Mesendoderm (in vitro differentiated cells): ENCODE data around the gene CAGE1. TPM values are rescaled to one million over a fixed set of nuclear protein-coding genes. Genes with fewer than 3 reads are reported as not detected.

ENCODE experiments used
- DNase-seq: peaks from one replicate; pipeline ENCODE4 v3.0.0; 2013
- H2AK5ac ChIP-seq: 2 replicates; pipeline ENCODE4 v1.6.1; 2013; ENCODE audit warnings: low read length, inconsistent platforms
- H2BK120ac ChIP-seq: 2 replicates; pipeline ENCODE4 v1.6.1; 2013; ENCODE audit warnings: low read depth, mild to moderate bottlenecking, low read length, moderate library complexity, mixed read lengths
- H2BK15ac ChIP-seq: replicated peaks from 2 replicates; pipeline ENCODE4 v1.6.1; 2013; ENCODE audit warnings: low read depth, mild to moderate bottlenecking, moderate library complexity
- H2BK5ac ChIP-seq: 2 replicates; pipeline ENCODE4 v1.6.1; 2013; ENCODE audit warnings: low read length, inconsistent platforms
- H3K18ac ChIP-seq: 2 replicates; pipeline ENCODE4 v1.6.1; 2013; ENCODE audit warnings: mild to moderate bottlenecking, low read length, mixed read lengths
- H3K23ac ChIP-seq: one replicate; pipeline ENCODE4 v1.6.1; 2013; ENCODE audit warnings: low read length
- H3K27ac ChIP-seq: 2 replicates; pipeline ENCODE4 v1.5.1; 2013; ENCODE audit warnings: low read depth, mild to moderate bottlenecking, inconsistent platforms, low read length, moderate library complexity
- H3K27me3 ChIP-seq: 2 replicates; pipeline ENCODE4 v1.6.1; 2013; ENCODE audit warnings: low read length, control low read depth, mild to moderate bottlenecking, inconsistent platforms; ENCODE audit not compliant: insufficient read depth, poor library complexity
- H3K36me3 ChIP-seq: 2 replicates; pipeline ENCODE4 v1.6.1; 2013; ENCODE audit warnings: low read length, inconsistent platforms; ENCODE audit not compliant: control insufficient read depth, insufficient read depth
- H3K4ac ChIP-seq: one replicate; pipeline ENCODE4 v1.6.1; 2013; ENCODE audit warnings: low read depth, mild to moderate bottlenecking, low read length, moderate library complexity
- H3K4me1 ChIP-seq: 2 replicates; pipeline ENCODE4 v1.6.1; 2013; ENCODE audit warnings: low read depth, low read length, inconsistent platforms; ENCODE audit not compliant: control insufficient read depth
- H3K4me2 ChIP-seq: 2 replicates; pipeline ENCODE4 v1.6.1; 2013; ENCODE audit warnings: low read length
- H3K4me3 ChIP-seq: 2 replicates; pipeline ENCODE4 v1.5.1; 2013; ENCODE audit warnings: mild to moderate bottlenecking, low read length
- H3K56ac ChIP-seq: one replicate; pipeline ENCODE4 v1.6.1; 2013; ENCODE audit warnings: low read length
- H3K79me1 ChIP-seq: 2 replicates; pipeline ENCODE4 v1.6.1; 2013; ENCODE audit warnings: low read length, inconsistent platforms
- H3K79me2 ChIP-seq: 2 replicates; pipeline ENCODE4 v1.6.1; 2013; ENCODE audit warnings: mild to moderate bottlenecking, low read length; ENCODE audit not compliant: control insufficient read depth, insufficient read depth
- H3K9ac ChIP-seq: 2 replicates; pipeline ENCODE4 v1.6.1; 2013; ENCODE audit warnings: low read length, inconsistent platforms
- H4K5ac ChIP-seq: one replicate; pipeline ENCODE4 v1.6.1; 2013; ENCODE audit warnings: low read length
- H4K8ac ChIP-seq: one replicate; pipeline ENCODE4 v1.6.1; 2013; ENCODE audit warnings: low read depth, mild to moderate bottlenecking, control low read depth, low read length, moderate library complexity
- WGBS: extraction: QIAGEN DNeasy Blood & Tissue Kit; methylation state at CpG from one replicate; pipeline ENCODE4 v1.1.7; 2013; ENCODE audit warnings: low lambda C conversion rate, missing lambda C conversion rate; ENCODE audit not compliant: insufficient coverage; ENCODE audit errors: extremely low coverage; 5-methylcytosine and 5-hydroxymethylcytosine counted together
- polyA plus RNA-seq, 2 experiments: library from polyadenylated mRNA; stranded (reverse); fragments of 200-250 nt; gene quantifications; one replicate each; pipeline ENCODE4 v1.2.3, GENCODE V29; 2013

The CAGE1 gene
- 0.03 TPM for polyA plus RNA-seq (2013, experiment 1 of 2)
- 0.07 TPM for polyA plus RNA-seq (2013, experiment 2 of 2)

DNA sequence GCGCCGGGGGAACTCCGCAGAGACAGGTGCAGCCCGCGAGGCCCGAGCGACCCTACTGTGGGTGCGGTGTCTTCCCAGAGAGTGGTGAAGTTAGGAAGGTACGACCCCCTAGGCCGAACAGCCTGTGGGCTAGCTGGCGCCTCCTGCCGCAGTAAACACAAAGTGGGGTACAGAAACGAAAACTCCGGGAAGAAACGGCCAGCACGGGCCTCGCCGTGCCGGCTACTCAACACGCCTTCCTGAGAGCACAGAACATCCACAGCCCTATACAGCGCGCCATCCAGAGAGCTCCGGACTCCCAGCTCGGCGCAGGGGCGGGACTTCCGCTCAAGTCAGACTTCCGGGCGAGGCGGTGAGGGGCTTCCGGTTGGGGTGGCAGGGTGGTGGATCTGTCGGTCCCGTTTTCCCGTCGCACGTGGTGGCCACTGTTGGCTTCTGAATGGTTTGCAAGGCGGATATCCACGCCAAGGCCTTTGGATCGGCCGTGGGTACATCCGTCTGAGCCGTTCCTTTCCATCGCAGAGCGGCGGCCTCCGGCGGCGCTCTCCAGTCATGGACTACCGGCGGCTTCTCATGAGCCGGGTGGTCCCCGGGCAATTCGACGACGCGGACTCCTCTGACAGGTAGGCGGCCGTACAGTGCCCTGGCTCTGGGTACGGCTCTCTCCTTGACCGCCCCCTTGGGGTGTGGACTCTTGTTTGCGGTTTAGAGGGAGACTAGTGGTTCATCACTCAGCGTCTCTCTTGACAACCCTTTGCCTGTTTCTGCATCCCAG is at the start of gene CAGE1, which contains the start of gene RIOK1:
TSS of gene CAGE1 (minus strand) at position 292 of the 775 bp plus-strand sequence. CDS start 2,569 bp downstream, outside the sequence.
TSS of gene RIOK1 (plus strand) at position 358 of the 775 bp plus-strand sequence. CDS start at position 553, 195 bp downstream.
- H4K8ac ChIP-seq = no peak within 1 kb of the TSS
- DNase-seq = peak; percentile 97
- H3K27ac ChIP-seq = peak within 1 kb of the TSS; percentile 95
- peaks cover 10% of the 10 kb centered on the region for H3K79me1 ChIP-seq
- peak within 1 kb of the TSS; percentile 85 for H3K23ac ChIP-seq
- H4K5ac ChIP-seq = no peak within 1 kb of the TSS
- no peak within 1 kb of the TSS for H2AK5ac ChIP-seq
- WGBS = no CpG with 5 or more reads among the region's 62 CpGs
- H3K4me1 ChIP-seq = peaks cover 5% of the 10 kb centered on the region
- H3K27me3 ChIP-seq = no peaks in the 10 kb centered on the region
- no peak within 1 kb of the TSS for H2BK120ac ChIP-seq
- no peaks in the 10 kb centered on the region for H3K36me3 ChIP-seq
- peak within 1 kb of the TSS; percentile 43 for H3K18ac ChIP-seq
- no peak within 1 kb of the TSS for H2BK15ac ChIP-seq
- peaks cover 22% of the 10 kb centered on the region for H3K79me2 ChIP-seq
- H3K56ac ChIP-seq = peak within 1 kb of the TSS; percentile 96
- H3K4me2 ChIP-seq = peak within 1 kb of the TSS; percentile 98
- peak within 1 kb of the TSS; percentile 94 for H3K9ac ChIP-seq
- peak within 1 kb of the TSS; percentile 10 for H3K4ac ChIP-seq
- peak within 1 kb of the TSS; percentile 69 for H2BK5ac ChIP-seq
- peak within 1 kb of the TSS; percentile 88 for H3K4me3 ChIP-seq

DNA sequence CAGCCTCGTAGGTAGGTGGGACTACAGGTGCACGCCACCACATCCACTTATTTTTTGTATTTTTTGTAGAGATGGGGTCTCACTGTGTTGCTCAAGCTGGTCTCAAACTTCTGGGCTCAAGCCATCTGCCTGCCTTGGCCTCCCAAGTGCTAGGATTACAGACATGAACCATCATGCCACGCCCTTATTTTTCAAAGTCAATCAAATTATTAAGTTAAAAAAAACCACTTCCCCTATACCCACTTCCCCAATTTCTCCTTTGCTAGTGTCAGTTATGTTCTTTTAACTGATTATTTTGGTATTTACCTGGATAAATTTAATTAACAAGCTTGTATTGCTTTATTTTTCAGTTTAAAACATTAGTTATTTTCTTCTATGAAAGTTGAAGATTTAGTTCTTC is 49.7 kb upstream of the CAGE1 start:
- Histone ChIP-seq H4K8ac (no peak overlapping the region), H3K4me1 (no peaks in the 10 kb centered on the region), H3K4me3 (no peak overlapping the region), H3K23ac (no peak overlapping the region), H2AK5ac (no peak overlapping the region), H3K36me3 (no peaks in the 10 kb centered on the region), H3K27ac (no peak overlapping the region), H3K79me2 (no peaks in the 10 kb centered on the region), H3K27me3 (no peaks in the 10 kb centered on the region), H4K5ac (no peak overlapping the region), H2BK15ac (no peak overlapping the region), H3K18ac (no peak overlapping the region), H3K9ac (no peak overlapping the region), H3K79me1 (no peaks in the 10 kb centered on the region), H2BK5ac (no peak overlapping the region), H3K4ac (no peak overlapping the region), H3K4me2 (no peak overlapping the region), H2BK120ac (no peak overlapping the region), H3K56ac (no peak overlapping the region)
- no CpG with 5 or more reads among the region's 3 CpGs for WGBS
- DNase-seq = no peak

DNA sequence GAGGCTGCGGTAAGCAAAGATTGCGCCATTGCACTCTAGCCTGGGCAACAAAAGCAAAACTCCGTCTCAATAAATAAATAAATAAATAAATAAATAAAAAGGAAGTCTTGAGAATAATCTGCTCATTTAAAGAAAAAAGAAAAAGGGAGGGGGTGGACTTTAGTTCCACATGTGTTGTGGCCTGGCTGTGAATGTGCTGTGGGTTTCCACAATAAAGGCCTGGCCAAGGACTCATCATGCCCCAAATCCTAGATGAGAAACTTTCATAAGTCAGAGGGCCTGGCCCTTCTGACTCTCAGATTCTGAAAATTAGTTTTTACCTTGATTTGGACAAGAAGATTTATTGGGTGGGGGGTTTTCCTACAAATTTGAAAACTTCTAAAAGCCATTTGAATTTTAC is 48.5 kb upstream of the CAGE1 start:
- no peak overlapping the region for H3K18ac ChIP-seq
- H3K36me3 ChIP-seq = no peaks in the 10 kb centered on the region
- H4K5ac ChIP-seq = no peak overlapping the region
- no CpG with 5 or more reads among the region's 3 CpGs for WGBS
- H3K4me2 ChIP-seq = no peak overlapping the region
- no peak overlapping the region for H3K4ac ChIP-seq
- no peak overlapping the region for H2BK120ac ChIP-seq
- H3K79me1 ChIP-seq = no peaks in the 10 kb centered on the region
- H3K4me1 ChIP-seq = no peaks in the 10 kb centered on the region
- no peaks in the 10 kb centered on the region for H3K79me2 ChIP-seq
- no peak overlapping the region for H2AK5ac ChIP-seq
- no peak overlapping the region for H3K23ac ChIP-seq
- no peak overlapping the region for H2BK5ac ChIP-seq
- DNase-seq = no peak
- no peak overlapping the region for H3K27ac ChIP-seq
- H4K8ac ChIP-seq = no peak overlapping the region
- no peak overlapping the region for H2BK15ac ChIP-seq
- H3K27me3 ChIP-seq = no peaks in the 10 kb centered on the region
- no peak overlapping the region for H3K56ac ChIP-seq
- no peak overlapping the region for H3K4me3 ChIP-seq
- H3K9ac ChIP-seq = no peak overlapping the region

DNA sequence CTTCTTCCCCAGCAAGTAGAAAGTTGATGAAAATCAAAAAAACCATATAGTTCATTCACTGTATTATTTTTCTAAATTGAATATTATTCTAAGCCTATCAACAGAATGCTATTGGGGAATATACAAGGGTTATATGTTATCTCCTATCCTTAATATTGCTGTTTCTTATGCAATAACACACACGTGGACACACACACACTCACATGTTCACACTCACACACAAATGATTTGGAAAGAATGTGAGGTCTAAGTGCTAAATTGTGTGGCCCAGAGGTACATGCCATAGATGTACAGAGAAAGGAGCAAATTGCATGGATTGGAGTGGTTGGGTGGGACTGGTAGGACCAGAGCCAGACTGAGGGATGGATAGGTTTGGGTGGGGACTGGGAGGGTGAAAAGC is 45.1 kb upstream of the CAGE1 start:
- H3K9ac ChIP-seq = no peak overlapping the region
- no peaks in the 10 kb centered on the region for H3K27me3 ChIP-seq
- no peak overlapping the region for H3K23ac ChIP-seq
- H4K5ac ChIP-seq = no peak overlapping the region
- H3K18ac ChIP-seq = no peak overlapping the region
- no peaks in the 10 kb centered on the region for H3K79me2 ChIP-seq
- H3K79me1 ChIP-seq = no peaks in the 10 kb centered on the region
- H3K4ac ChIP-seq = no peak overlapping the region
- no peak overlapping the region for H3K56ac ChIP-seq
- H2BK120ac ChIP-seq = no peak overlapping the region
- H3K27ac ChIP-seq = no peak overlapping the region
- no peak overlapping the region for H3K4me3 ChIP-seq
- H2BK15ac ChIP-seq = no peak overlapping the region
- no peaks in the 10 kb centered on the region for H3K36me3 ChIP-seq
- no peak overlapping the region for H2BK5ac ChIP-seq
- no peak overlapping the region for H3K4me2 ChIP-seq
- WGBS = no CpG with 5 or more reads among the region's 1 CpG
- H3K4me1 ChIP-seq = no peaks in the 10 kb centered on the region
- DNase-seq = no peak
- H4K8ac ChIP-seq = no peak overlapping the region
- H2AK5ac ChIP-seq = no peak overlapping the region

DNA sequence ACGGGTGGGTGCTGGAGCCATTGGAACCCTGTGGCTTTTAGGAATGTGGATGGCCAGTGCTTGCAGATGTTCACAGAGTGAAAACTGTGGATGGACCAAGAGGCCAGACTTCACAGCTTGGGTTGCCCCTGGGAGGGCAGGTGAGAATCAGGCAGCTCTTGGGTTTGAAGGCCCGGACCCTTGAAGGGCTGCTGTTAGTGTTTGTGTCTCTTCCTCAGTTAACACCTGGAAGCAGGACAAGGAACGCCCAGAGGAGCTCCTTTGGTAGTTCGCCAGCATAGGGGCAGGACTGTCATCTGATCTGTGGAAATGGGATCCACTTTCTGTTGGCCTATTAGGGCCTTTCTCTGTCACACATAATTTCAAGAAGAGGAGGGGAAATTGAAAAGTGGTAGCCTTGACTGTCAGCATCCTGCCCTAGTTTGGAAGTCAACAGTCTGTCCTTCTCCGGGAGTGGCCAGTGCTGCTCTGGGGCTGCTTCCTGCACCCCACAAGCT is 43.6 kb upstream of the CAGE1 start:
- H3K18ac ChIP-seq = no peak overlapping the region
- no peak for DNase-seq
- H3K79me2 ChIP-seq = no peaks in the 10 kb centered on the region
- H3K27ac ChIP-seq = no peak overlapping the region
- no peak overlapping the region for H3K4me2 ChIP-seq
- H3K9ac ChIP-seq = no peak overlapping the region
- H3K23ac ChIP-seq = no peak overlapping the region
- H3K36me3 ChIP-seq = no peaks in the 10 kb centered on the region
- H2AK5ac ChIP-seq = no peak overlapping the region
- WGBS = no CpG with 5 or more reads among the region's 5 CpGs
- no peak overlapping the region for H2BK5ac ChIP-seq
- H4K8ac ChIP-seq = no peak overlapping the region
- no peaks in the 10 kb centered on the region for H3K4me1 ChIP-seq
- H4K5ac ChIP-seq = no peak overlapping the region
- H2BK120ac ChIP-seq = no peak overlapping the region
- H3K56ac ChIP-seq = no peak overlapping the region
- H3K4me3 ChIP-seq = no peak overlapping the region
- H2BK15ac ChIP-seq = no peak overlapping the region
- no peak overlapping the region for H3K4ac ChIP-seq
- H3K27me3 ChIP-seq = no peaks in the 10 kb centered on the region
- no peaks in the 10 kb centered on the region for H3K79me1 ChIP-seq
